ENCODE data around the gene IRF4.

GRCh38 chr6:351867-352289 lies 39.7 kb upstream of the IRF4 start:
- TF ChIP-seq CTCF (conservative IDR thresholded peaks at IDR 0.05; ENCODE audit: low read length) (no peak; the same call in 1 of the 2 replicates), EZH2phosphoT487 (IDR thresholded peaks at IDR 0.05; ENCODE audit: borderline replicate concordance, low read depth, low read length) (no peak)

Data from OCI-LY7 (cell line).